Measurements from ENCODE around the gene MRPL2. TPM values are rescaled to one million over a fixed set of nuclear protein-coding genes. Genes with fewer than 3 reads are reported as not detected.

MRPL2 gene
- total and polyA plus RNA-seq, 2 of the 4 experiments (the other 2 are of a cell fraction) = 18.1 to 45.9 TPM

DNA sequence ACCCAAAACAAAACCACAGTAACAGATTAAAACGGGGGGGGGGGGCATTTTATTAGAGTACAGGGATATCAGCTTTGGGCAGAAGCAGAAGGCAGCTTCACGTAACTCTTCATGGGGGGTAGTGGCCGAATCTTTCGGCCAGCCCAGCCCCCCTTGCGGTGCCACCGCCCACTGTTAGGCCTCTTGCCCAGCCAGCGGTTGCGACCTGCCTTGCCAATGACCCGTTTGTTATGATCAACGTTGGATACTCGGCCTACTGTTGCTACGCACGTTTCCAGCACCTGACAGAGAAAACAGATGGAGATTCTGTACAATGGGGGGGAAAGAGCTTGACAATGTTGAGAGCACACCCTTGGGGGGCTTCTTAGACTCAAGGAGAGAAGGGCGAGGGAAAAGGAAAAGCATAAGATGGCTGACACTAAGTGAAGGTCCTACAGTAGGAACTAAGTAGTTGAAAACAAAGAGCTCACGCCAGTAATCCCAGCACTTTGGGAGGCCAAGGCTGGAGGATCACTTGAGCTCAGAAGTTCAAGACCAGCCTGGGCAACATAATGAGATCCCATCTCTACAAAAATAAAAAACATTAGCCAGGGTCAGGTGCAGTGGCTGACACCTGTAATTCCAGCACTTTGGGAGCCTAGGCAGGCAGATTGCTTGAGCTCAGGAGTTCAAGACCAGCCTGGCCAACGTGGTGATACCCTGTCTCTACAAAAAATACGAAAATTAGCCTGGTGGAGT is 4.9 kb downstream of the MRPL2 start (continued):
- TF ChIP-seq, protein P1, sequence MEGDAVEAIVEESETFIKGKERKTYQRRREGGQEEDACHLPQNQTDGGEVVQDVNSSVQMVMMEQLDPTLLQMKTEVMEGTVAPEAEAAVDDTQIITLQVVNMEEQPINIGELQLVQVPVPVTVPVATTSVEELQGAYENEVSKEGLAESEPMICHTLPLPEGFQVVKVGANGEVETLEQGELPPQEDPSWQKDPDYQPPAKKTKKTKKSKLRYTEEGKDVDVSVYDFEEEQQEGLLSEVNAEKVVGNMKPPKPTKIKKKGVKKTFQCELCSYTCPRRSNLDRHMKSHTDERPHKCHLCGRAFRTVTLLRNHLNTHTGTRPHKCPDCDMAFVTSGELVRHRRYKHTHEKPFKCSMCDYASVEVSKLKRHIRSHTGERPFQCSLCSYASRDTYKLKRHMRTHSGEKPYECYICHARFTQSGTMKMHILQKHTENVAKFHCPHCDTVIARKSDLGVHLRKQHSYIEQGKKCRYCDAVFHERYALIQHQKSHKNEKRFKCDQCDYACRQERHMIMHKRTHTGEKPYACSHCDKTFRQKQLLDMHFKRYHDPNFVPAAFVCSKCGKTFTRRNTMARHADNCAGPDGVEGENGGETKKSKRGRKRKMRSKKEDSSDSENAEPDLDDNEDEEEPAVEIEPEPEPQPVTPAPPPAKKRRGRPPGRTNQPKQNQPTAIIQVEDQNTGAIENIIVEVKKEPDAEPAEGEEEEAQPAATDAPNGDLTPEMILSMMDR (conservative IDR thresholded peaks at IDR 0.05; ENCODE audit: low read depth, low read length) = no peak
- TF ChIP-seq MAZ (IDR thresholded peaks at IDR 0.05; ENCODE audit: borderline replicate concordance, low read depth, low read length) (no peak), RCOR1 (IDR thresholded peaks at IDR 0.05; ENCODE audit: insufficient replicate concordance, low read length) (no peak), FOS (IDR thresholded peaks at IDR 0.05; ENCODE audit: low read depth, low read length) (no peak)
